GM12801 (cell line): ENCODE data around the gene BACE1.

Source experiments
- TF ChIP-seq, protein P1 (sequence below): IDR thresholded peaks from one replicate; pipeline ENCODE4 v1.5.1; 2011; ENCODE audit warnings: control low read depth; ENCODE audit not compliant: insufficient read length; ENCODE audit errors: extremely low read depth

Gene BACE1

GRCh38 chr11:117315285-117316196, 515 bp downstream of the BACE1 start:
- TF ChIP-seq, protein P1, sequence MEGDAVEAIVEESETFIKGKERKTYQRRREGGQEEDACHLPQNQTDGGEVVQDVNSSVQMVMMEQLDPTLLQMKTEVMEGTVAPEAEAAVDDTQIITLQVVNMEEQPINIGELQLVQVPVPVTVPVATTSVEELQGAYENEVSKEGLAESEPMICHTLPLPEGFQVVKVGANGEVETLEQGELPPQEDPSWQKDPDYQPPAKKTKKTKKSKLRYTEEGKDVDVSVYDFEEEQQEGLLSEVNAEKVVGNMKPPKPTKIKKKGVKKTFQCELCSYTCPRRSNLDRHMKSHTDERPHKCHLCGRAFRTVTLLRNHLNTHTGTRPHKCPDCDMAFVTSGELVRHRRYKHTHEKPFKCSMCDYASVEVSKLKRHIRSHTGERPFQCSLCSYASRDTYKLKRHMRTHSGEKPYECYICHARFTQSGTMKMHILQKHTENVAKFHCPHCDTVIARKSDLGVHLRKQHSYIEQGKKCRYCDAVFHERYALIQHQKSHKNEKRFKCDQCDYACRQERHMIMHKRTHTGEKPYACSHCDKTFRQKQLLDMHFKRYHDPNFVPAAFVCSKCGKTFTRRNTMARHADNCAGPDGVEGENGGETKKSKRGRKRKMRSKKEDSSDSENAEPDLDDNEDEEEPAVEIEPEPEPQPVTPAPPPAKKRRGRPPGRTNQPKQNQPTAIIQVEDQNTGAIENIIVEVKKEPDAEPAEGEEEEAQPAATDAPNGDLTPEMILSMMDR, result no peak

GRCh38 chr11:117314840-117315239, 1.2 kb downstream of the BACE1 start:
- TF ChIP-seq, protein P1, result no peak

DNA sequence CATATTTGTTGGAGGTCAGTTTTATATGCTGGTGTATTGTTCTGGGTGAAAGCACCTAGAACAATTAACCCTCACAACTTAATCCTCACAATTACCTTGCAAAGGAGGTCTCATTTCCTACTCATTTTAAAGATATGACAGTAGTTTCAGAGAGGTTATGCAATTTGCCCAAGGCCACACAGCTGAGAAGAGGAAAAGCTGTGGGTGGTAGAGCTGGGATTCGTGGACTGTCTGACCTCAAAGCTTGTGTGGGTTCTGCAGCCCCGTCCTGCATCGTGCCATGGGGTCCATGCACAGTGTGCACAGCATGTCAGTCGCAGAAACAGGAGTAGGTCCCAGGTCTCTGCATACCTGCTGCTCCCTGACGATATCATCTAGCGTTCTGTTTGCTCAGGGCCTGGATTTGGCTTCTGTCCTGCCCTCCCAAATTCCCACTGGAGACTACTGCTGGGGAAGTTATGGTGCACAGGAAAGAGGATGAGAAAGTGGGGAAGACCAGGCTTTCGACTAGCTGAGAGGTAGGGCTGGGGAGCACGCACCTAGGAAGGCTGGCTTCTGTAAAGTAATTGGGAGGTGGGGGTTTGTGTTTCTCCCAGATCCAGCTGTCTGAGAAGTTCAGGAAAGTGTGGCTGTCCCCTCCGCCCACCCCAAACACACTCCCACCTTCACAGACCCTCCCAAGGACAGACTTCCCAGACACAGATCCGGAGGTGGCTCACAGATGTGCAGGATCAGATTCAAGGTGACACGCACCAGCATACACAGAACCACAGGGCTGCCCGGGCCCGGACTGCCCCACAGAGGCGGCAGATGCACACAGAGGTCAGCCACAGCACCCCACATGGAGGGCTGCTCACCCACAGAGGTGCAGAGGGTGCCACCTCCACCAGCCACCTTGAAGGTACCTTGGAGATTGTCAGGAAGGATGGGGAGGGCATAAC, 2.0 kb downstream of the BACE1 start:
- TF ChIP-seq, protein P1, result no peak

- TF ChIP-seq, protein P1, result no peak
Observed at GRCh38 chr11:117313091-117313490, 3.0 kb downstream of the BACE1 start.

DNA sequence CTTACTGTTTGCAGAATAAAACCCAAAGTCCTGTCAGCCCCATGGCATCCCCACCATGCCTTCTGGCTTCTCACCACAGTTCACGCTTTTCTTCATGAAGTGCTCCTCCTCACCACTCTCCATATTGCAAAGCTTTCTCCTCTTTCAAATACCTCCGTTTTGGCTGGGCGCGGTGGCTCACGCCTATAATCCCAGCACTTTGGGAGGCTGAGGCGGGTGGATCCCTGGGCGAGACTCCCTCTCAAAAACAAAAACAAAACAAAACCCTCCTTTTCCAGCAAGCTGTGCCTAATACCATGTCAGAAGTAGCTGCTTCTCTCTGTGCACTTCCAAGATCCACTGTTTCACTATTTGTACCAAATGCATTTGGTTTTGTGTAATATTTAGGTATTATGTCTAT, 6.7 kb downstream of the BACE1 start:
- TF ChIP-seq, protein P1, result no peak

DNA sequence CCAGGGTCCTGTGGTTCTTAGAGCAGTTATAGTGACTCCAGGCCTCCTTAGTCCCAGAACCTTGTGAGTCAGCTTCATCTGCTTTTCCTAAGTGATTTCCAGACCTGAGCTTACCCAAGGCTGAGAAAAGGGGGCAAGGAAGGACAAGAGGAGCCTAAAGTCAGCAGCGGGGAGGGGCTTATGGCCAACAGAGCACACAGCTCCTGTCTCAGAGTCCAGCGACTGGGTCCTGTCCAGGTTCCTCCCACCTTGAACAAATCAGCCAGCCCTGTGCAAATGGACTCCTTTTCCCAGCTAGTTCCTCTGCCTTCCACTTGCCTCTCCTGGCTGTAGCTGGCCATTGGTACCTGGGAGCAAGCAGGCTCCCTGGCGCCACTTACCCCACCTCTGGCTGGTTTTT, 10.9 kb downstream of the BACE1 start:
- TF ChIP-seq, protein P1, result no peak

DNA sequence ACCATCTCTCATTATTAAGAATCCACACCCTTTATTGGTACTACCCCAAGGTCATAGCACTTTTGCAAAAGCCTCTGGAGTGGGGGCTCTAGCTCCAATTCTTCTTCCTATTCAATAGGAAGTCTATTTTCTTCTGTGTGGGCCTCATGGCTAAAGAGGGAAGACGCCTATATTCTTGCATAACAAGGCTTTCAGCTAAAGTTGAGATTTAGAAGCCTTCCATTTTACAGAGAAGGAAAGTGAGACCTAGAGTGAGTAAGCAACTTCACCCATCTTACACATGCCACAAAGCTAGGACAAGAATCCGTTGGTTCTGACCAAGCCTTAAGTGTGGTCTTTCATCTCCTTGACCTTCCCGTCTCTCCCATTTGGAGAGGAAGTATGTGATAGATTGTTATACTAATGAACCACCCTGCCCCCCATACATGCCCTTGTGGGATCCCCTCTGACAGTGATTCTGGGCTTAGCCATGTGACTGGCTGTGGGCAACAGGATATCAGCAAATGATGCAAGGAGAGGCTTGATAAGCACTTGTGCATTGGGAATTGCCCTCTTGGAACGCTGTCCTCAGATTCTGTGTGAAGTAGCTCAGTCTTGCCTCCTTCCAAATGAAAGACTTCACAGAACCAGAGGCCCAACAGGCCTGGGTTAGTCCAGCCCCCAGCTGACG, 12.3 kb downstream of the BACE1 start:
- TF ChIP-seq, protein P1, result no peak
